Measurements from ENCODE around the gene COMMD1.

DNA sequence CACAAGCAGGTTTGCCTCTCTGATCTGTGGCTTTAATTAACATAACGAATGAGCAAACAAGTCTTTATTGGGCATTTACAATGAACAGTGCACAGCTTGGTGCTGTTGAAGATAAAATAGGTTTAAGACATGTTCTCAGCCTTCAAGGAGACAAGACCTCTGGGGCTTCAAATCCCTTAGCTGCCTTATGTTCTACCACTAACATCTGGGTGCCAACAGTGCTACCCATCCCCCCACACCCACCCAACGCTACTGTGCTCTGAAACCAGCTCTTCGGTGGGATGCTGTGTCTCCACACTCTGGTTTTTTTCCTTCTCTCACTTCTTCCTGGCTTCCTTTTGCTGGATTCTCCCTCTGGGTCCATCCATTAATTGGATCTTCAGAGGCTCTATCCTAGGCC, 276.4 kb downstream of the COMMD1 start:
- TF ChIP-seq CTCF (IDR thresholded peaks at IDR 0.05) (no peak), POLR2A (IDR thresholded peaks at IDR 0.05) (no peak)
